Right ventricle myocardium inferior (tissue), 1 donor: ENCODE results near the gene SOX5. TPM values are rescaled to one million over a fixed set of nuclear protein-coding genes. Genes with fewer than 3 reads are reported as not detected.

Experiments used
- ATAC-seq: fragments of 200-7000 bp; cut with Tn5 transposase; one replicate; pipeline ENCODE4 v1.9.1; 2020; ENCODE audit warnings: mild to moderate bottlenecking, moderate library complexity
- DNase-seq: peaks from one replicate; pipeline ENCODE4 v3.0.0; 2021; ENCODE audit errors: missing footprints
- intact Hi-C: fragments of 100-400 bp; cut with DNase I; formaldehyde crosslinking; loops from one replicate; pipeline ENCODE4 v1.11.0; 2022
- long read RNA-seq: library from polyadenylated mRNA; unstranded; transcript quantifications from one replicate; pipeline ENCODE4 v2.0.0, GENCODE V29; 2021
- total RNA-seq: library from RNA; stranded (reverse); fragmentation: NEBNext Ultra II Directional; extraction: Animal tissue kit (Norgen Biotek cat#: 25700); gene quantifications from one replicate; pipeline ENCODE4 v1.2.1, GENCODE V29; 2021
- donor health status: DM: no; HTN: yes; CAD: no; lungs with severe emphysema.

SOX5 gene
- 3.2 TPM for total RNA-seq
- long read RNA-seq: 0 reads

DNA sequence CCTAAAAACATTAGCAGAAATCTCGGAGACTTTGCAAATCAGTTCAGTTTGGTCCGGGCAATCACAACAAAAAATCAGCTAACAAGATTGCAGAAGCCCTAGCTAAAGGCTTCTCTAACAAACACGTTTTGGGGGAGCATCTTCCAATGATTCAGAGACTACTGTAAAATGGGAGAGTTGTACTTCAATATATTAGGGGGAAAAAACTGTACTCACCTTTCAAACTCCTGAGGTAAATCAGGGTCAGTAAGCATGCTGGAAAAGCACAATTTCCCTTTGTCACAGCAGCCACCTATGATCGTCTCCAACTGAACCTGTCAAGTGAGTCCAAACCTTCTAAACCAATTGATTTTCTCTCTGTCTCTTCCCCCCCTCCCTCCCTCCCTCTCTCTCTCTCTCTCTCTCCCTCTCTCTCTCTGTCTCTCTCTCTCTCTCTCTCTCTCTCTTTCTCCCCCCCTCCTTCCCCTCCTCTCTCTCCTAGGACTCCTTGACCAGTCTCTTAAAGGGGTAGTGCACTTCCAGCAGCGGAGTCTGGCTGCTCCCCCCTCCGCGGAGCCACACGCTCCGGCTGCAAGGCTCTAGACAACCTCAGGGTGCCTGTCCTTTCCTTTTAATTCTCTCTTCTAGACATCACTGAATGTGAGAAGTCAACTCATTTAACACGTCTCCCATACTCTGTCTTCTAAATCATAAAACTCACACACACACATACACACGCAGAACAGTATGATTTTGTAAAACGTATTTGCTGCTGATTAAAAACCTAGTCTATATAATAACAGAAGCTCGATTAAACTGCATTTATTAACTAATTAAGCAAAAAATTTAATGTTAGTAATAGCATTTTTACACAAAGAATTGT lies at the start of gene SOX5:
Gene SOX5 (minus strand): TSS at position 323 of the 862 bp plus-strand sequence. CDS start 69 bp downstream, at position 254.
- intact Hi-C loops: no loop called here
- peak; percentile 73 for DNase-seq
- peak; percentile 95 for ATAC-seq

DNA sequence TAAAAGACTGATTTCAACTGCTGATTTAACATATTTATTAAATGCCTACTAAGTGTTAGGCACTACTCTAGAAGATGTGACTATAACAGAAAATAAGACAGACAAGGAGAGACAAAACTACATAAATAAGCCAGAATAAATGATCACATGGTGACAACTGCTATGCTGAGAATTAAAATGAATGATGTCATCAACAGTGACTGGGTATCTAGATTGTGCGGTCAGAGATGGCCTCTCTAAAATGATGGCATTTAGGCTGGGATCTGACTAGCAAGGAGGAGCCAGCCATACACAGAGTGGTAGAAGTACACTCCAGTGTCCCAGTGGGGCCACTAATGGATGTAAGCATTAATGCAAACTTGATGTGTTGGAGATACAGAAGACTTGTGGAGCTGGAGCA lies 37.6 kb upstream of the SOX5 start:
- no peak for ATAC-seq
- intact Hi-C loops: no loop called here
- no peak for DNase-seq

DNA sequence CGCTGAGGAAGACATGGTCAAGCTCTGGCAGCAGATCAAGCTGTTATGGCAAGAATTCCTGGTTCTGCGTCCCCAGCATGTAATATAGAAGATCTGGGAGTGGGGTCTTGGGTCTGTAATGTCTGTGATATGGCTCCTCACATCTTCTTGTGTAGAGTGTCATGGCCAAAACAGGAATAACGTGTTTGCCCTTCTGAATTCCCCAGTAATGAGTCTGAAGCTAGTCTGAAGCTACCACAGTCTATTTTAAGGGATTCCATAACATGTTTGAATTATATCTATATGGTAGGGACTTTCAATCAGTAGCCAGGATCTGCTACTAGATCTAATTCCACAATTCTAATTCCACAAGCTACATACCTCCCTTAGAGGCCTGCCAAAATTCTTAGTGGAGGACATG lies 31.4 kb upstream of the SOX5 start:
- ATAC-seq (no peak), DNase-seq (no peak)
- intact Hi-C loops: no loop called here

DNA sequence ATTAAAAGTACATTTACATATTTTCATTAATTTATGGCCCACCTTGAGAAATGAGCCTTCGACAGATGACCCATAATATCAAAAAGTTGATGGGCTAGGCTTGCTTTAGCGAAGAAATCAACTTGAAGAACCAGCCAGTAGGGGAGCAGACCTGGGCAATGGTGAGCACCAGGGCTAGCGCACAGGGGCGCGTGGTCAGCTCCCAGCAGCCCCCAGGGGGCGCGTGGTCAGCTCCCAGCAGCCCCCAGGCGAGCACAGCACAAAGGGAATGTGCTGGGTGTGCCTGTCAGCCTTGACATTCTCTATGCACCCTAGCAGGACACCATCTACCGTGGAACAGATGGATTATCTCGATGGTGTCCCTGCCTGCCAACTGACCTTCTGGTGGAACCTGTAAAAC lies 15.3 kb upstream of the SOX5 start:
- intact Hi-C loops: no loop called here
- ATAC-seq: no peak
- no peak for DNase-seq

DNA sequence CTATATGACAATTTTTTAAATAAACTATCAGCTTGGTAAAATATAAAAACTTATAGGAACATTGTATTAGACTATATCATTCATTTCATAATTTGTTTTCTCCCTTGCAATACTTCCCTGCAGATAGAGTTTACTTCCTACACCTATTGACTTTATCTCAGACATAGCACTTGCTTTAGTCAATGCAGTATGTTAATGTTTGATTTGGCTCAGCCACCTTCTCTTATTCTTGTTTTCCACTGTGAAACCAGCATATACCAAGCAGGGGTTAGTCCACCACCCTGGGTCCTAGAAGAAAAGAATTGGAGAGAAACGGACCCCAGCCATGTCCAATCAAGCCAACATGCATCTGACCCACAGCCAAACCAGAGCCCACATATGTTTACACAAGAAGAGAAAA lies 10.4 kb upstream of the SOX5 start:
- ATAC-seq: no peak
- DNase-seq: no peak
- intact Hi-C loops: no loop called here

DNA sequence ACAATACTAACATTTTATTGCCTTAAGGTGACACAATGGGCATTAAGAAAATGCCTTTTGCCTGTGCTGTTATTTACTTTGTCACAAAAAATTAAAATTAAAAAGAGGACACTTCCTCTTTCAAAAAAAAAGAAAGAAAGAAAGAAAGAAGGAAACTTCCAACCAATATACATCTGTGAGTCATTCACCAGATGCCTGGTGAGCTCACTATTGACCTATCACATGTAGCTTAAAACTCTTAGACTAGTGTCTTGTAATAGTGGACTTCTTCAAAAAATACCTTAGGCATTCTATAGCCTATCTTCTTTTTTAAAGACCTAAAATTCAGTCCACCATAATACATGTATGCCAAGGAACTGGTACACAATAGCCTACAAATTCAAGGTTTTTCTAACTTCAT lies 4.9 kb upstream of the SOX5 start:
- ATAC-seq (no peak), DNase-seq (no peak)
- intact Hi-C loops: no loop called here

DNA sequence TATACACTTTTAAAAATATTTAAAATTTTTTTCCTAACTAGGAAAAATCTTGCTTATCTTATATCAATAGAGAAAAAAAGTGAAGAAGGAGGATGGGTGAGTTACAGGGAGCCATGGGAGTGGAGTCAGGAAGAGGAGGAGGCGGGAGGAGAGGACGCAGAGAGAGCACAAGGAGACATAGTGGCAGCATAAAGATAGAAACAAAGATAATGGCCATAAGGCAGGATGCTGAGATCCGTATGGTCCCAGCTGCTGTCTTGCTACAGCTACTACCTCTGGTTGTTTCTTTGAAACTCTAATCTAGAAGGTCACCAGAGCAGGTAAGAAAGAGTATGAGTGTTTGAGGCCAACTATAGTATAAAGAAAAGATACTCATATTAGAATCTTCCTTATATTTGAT lies 2.6 kb upstream of the SOX5 start:
- intact Hi-C loops: no loop called here
- ATAC-seq: no peak

DNA sequence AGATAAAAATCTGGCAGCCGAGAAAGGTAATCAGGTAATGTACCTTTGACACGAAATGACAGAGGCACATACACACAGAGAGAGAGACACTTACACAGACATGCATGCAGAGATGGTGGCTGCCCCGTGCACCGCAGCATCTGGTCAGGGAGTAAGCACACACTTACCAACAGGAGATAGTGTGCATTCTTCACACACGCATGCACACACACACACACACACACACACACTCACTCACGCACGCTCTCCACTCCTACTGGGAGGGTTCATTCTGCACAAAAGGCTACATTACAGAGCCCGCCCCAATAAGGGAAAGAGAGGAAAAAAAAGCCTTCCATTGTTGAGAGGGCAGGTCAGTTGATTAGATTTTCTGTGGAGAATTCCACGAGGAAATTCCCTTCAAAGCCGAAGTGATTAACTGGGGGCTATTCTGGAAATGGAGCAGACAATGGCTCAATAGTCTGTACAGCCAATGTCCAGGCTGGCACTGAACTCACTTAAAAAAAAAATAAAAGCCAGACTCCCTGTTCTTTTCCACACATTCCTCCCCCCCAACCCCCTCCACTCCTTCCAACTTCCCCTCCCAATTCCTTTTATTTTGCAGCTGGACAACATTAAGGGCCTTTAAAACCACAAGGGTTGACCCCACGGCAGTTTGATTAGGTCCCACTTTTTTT lies 1.4 kb upstream of the SOX5 start:
- no peak for DNase-seq
- ATAC-seq: peak; percentile 46
- intact Hi-C loops: no loop called here

More for the DNA sequence above, 2.6 kb upstream of the SOX5 start:
- no peak for DNase-seq

DNA sequence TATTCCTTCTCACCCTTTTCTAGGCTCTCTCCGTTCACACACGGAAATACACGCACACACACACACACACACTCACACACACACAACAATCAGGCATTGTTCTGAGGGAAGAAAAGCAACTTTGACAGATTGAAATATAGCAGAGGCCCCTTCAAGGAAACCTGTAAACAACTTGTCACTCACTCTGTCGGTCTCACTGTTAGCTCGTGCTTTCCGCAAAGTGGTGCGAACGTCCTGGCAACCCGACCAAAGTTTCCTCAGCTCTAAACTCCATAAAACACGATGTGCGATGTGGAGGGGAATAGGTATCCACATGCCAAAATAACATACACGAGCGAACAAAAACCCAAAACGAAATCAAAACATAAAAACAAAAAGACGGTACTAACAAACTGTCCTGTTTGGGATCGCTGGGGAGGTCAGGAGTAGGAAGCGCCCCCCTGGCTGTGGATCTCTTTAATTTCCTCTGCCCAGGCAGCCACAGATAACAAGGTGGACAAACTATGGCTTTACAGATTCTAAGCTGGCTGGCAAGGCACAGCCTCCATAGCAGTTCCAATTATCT lies 822 bp upstream of the SOX5 start:
- DNase-seq (no peak), ATAC-seq (peak; percentile 51)
- intact Hi-C loops: no loop called here

DNA sequence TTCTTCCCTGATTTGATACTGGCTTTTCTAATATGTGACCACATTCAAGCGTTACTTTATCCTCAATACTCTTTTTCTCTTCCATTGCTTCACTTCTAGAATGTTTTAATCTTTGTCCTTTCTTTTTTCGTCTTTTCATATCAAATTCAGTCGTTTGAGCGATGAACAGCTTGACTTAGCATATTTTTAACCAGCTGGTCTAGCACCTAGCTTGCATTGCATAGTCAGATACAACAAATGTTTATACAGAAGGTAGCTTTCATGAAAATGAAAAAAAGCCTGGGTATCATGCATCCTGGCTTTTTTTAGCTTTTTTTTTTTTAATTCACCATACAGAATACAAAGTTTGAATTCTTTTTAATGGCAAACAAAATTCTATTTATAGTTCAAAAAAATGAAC lies 1.2 kb downstream of the SOX5 start:
- ATAC-seq: no peak
- intact Hi-C loops: no loop called here

DNA sequence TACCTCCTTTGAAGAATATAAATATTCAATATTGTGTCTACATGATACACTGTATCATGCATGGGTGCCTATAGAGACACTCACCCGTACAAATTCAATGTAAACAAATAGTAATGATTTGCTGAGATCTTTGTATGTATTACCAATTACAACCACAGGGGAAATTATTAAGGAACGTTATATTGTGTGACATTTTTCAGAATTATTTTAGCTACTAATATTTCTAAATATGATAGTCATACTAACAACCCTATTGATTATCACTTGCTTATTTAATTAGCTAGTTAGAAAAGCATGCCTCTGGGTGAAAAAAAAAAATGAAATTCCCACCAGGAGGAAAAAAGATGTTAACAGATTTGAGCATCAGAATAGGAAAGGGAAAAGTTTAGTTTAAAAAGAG lies 2.1 kb downstream of the SOX5 start:
- intact Hi-C loops: no loop called here
- no peak for DNase-seq
- ATAC-seq: no peak

More for the DNA sequence above, 1.2 kb downstream of the SOX5 start:
- DNase-seq: no peak

DNA sequence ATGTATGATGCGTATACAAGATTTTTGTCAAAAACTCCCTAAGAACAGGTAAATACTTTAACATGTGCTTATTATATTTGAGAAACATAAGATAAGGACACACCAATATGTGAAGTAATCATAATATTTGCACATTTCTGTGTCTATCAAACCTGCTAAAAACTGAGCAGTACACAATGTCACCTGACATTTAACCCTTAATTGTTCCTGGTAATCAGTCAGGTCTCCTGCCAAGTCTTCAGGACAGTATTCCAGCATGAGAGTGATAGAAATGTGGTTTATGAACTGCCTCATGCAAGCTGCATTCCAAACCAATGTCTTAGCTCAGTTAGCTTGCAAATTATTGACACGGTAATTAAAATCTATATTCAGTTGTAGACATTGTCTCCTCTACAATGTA lies 4.2 kb downstream of the SOX5 start:
- intact Hi-C loops: no loop called here
- ATAC-seq (no peak), DNase-seq (no peak)

DNA sequence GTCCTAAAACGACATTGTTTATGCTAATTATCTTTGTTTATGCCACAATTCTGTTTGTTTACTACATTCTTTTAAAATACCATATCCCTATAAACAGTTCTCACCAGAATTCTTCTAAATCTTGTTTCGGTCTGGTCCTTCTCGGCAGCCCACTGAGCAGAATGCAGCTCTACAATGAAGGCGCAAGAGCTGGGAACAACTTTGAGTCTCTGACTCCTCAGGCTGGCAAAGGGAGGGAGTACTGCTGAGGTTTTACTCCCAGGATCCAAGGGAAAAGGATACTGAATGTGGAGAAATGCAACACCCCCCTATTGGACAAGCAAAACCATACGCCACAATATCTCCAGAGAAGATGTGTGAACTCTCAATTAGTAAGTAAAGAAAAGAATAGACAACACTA lies 5.4 kb downstream of the SOX5 start:
- DNase-seq (no peak), ATAC-seq (no peak)
- intact Hi-C loops: no loop called here

DNA sequence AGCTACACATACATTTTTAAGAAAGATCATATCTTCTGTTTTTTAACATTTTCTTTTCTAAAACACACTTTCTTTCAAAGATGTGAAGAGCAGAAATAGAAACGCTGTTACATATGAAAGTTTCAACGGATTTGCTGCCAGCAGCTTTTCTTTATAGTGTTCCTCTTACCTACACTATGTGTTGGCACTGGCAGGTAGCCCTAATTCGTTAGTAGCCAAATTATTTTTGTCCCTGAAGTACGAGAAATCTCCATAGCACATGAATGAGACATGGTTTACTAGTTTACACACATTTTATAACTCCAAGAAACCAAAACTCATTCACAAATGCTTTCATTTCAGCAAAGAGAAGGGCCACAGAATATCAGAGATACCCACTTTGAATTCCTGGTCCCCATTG lies 6.6 kb downstream of the SOX5 start:
- no peak for ATAC-seq
- intact Hi-C loops: no loop called here

DNA sequence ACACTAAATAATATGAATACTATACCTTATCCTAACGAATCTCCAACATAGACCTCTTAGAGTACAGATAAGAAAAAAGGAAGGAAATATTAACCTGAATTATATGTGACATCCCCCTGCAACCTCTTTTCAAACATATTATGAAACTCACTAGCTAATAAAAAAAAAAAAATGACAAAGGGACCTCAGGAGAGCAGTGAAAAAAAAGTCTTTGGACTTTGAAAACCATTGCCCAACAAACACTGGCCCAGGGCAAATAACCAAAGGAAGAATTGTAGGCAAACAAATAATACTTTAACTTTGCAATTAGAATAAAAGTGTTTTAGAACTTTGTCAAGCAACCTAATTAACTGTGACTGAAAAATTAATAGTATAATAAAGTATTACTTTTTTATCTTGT lies 7.7 kb downstream of the SOX5 start:
- ATAC-seq (no peak), DNase-seq (no peak)
- intact Hi-C loops: no loop called here

More for the DNA sequence above, 6.6 kb downstream of the SOX5 start:
- DNase-seq: no peak

DNA sequence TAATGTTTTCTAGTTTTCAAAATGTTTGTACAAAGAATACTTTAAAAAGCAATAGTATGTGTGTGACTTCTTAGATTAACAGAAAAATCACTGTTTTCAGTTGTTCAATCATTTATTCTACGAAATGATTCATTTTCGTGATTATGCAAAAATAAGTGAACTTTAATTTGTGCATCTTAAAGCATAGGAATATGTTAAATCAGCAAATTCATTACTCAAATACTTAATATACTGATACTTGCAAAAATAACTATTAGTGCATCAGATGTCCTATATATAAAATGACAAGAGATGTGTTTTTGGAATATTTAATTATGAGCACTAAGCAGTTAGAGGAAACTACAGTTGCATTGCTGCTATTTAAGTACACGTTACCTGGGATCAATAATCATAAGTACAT lies 11.0 kb downstream of the SOX5 start:
- DNase-seq: no peak
- intact Hi-C loops: no loop called here
- no peak for ATAC-seq

DNA sequence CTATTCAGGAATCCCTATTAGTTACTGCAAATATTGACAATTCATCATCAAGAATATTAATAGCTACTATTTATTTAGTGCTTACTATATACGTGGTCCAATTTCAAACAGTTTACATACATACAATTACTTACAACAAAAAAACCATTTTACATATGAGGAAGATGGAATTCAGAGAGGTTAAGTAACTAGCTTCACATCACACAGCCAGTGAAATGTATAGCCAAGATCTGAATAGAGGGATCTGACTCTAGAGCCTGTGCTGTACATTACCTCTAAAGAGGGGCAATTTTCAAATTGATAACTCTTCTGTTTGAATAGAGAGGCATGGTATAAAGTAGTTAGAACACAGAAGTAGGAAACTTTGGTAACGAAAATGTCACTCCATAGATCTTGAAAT lies 18.3 kb downstream of the SOX5 start:
- DNase-seq (no peak), ATAC-seq (no peak)
- intact Hi-C loops: no loop called here

DNA sequence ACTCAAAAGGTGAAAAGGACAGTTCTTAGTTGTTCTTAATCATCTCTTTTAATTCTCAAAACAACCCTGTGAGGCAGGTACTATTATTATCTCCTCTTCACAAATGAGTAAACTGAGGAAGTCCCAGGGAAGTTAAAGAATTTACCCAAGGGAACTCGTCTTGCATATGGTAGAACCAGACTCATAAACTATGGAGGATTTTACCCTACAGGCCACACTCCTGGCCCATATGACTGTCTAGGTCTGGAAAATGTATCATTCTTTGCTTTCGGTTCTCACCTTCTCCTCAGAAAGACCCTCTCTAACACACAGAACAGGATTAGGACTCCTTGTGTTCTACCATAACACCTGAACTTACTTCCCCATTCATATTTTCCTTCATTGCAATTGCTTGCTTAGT lies 18.9 kb downstream of the SOX5 start:
- intact Hi-C loops: no loop called here
- no peak for ATAC-seq

DNA sequence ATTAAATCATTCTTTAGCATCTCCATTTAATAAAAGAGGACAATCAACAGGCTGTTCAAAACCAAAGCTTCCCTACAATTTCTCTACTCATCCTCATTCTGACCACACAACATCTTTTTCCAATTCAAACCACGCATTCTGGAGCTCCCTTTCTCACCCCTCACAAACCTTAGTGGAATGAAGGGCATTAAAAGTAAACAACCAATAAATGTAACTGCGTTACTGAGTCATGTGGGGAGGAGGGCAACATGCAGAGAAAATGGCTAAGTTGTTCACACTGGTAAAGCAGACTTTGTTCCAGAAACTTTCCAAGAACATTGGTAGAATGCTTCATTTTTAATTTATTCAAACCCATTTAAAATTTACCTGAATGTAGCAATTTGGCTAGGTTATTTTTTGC lies 19.6 kb downstream of the SOX5 start:
- intact Hi-C loops: no loop called here
- no peak for DNase-seq
- no peak for ATAC-seq

More for the DNA sequence above, 18.9 kb downstream of the SOX5 start:
- DNase-seq: no peak

DNA sequence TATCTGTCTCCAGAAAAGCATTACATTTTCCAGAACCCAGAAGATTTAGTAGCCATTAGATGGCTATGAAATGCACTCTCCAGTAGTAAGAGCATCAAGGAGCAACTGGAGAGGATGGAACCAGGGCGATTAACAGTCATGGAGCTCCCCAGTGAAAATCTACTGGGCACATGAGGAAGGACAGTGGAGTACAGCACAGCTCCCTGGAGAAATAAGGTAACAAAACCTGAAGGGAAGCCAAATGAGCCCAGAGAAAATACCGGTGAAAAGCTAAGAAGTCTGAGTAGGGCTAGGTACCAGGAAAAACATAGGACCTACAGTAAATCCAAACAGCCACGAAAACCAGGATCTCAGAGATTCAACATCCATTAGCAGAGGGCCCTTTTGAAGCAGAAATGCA lies 21.6 kb downstream of the SOX5 start:
- DNase-seq (no peak), ATAC-seq (no peak)
- intact Hi-C loops: no loop called here
